ENCODE measurements around the gene SIX4.
A peak's percentile ranks its signal among the peaks of the same experiment; 100 is the strongest.

Gene SIX4

DNA sequence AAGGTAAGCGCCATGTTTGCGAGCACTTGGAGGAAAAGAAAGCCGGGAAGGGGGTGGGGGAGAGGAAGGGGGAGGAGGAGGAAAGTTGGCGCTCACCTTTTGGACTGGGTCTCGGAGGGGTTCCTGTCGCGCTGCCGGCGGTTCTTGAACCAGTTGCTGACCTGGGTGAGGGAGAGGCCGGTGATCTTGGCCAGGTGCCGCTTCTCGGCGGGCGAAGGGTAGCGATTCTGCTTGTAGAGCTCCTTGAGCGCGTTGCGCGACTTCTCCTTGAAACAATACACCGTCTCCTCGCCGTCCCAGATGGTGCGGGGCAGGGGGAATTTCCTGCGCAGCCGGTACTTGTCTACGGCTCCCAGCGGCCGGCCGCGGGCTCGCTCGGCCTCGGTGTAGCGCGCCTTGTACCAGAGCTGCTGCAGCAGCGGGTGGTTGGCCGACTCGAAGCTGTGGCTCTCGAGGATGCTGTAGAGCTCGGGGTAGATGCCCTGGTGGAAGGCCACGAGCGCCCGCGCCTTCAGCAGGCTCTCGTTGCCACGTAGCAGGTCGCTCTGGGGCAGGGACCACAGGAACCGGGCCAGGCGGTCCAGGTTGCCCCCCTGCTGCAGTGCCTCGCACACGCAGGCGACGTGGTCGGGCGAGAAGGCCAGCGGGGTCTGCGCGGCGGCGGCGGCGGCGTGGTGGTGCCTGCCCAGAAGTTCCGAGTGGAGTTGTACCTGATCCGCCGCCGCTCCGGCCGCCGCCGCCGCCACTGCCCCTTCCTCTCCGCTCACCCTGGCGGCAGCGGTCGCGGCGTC is 840 bp downstream of the SIX4 start:
- H3K36me3 Mint-ChIP-seq (ENCODE audit: low read depth), result peaks cover 8% of the 10 kb centered on the region
- TF ChIP-seq, protein P1, sequence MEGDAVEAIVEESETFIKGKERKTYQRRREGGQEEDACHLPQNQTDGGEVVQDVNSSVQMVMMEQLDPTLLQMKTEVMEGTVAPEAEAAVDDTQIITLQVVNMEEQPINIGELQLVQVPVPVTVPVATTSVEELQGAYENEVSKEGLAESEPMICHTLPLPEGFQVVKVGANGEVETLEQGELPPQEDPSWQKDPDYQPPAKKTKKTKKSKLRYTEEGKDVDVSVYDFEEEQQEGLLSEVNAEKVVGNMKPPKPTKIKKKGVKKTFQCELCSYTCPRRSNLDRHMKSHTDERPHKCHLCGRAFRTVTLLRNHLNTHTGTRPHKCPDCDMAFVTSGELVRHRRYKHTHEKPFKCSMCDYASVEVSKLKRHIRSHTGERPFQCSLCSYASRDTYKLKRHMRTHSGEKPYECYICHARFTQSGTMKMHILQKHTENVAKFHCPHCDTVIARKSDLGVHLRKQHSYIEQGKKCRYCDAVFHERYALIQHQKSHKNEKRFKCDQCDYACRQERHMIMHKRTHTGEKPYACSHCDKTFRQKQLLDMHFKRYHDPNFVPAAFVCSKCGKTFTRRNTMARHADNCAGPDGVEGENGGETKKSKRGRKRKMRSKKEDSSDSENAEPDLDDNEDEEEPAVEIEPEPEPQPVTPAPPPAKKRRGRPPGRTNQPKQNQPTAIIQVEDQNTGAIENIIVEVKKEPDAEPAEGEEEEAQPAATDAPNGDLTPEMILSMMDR (IDR thresholded peaks at IDR 0.05; ENCODE audit: unreplicated experiment in 3 of 3), result no peak
- peak overlapping the region; percentile 90 to 99 (median 95) for H3K4me3 Mint-ChIP-seq
- H3K27me3 Mint-ChIP-seq (ENCODE audit: low read depth), result peaks cover 21% of the 10 kb centered on the region
- H3K9me3 Mint-ChIP-seq, result no peaks in the 10 kb centered on the region
- H3K27ac Mint-ChIP-seq, result peak overlapping the region; percentile 89 to 97 (median 95)
- H3K4me1 Mint-ChIP-seq, result peaks cover 37% of the 10 kb centered on the region

DNA sequence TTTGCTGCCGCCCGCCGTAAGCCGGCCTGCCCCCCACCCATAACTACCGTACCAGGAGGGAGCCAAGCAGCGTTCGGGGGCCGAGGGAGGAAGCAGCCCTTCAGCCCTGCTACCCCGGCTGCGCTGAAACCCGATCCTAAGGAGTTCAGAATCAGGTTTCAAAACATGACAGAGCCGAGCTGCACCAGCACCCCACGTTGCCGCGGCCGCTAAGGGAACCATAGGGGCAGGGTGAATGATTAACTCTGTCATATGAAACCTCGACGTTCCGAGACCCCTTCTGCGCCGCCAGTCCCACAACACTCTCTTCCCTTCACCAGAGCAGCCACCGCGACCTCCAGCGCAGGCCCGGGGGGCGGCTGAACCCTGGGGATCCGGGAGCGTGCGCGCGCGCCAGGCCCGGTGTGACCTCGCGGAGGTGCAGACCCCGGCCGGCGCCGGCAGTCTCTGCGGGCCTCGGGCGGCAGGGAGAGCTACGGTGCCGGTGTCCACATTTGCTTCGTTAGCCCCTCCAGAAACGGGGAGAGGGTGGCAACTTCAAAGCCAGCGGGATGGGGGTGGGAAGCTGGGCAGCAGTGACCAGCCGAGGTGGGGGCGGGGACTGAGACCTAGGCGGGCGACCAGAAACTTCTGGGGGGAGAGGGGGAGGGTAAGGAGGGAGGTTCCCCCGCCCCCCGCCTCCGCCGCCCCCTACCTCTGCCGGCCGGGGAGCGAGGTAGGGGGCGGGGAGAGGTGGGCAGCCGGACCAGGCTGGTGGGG is 1.6 kb downstream of the SIX4 start:
- TF ChIP-seq, protein P1 (IDR thresholded peaks at IDR 0.05; ENCODE audit: unreplicated experiment in 3 of 3), result no peak
- peaks cover 11% of the 10 kb centered on the region for H3K36me3 Mint-ChIP-seq (ENCODE audit: low read depth)
- peaks cover 15% of the 10 kb centered on the region for H3K27me3 Mint-ChIP-seq (ENCODE audit: low read depth)
- H3K27ac Mint-ChIP-seq, result peak overlapping the region; percentile 86 to 95 (median 89)
- H3K9me3 Mint-ChIP-seq, result no peaks in the 10 kb centered on the region
- peak overlapping the region; percentile 90 to 99 (median 95) for H3K4me3 Mint-ChIP-seq
- H3K4me1 Mint-ChIP-seq, result peaks cover 40% of the 10 kb centered on the region

DNA sequence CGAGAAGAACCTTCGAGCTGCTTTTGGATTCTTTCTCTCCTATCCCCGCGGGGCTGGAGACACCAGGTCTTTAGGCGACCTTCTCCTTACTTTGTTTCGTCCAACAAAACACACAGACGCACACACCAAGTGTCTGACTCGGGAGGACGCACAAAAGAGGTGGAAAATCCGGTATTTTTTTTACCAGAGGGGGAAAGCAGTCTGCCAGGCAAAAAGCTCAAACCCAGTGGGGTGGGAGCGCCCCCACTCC is 2.1 kb downstream of the SIX4 start:
- Mint-ChIP-seq H3K27me3 (ENCODE audit: low read depth) (peaks cover 15% of the 10 kb centered on the region), H3K27ac (peak overlapping the region; percentile 86 to 95 (median 89)), H3K36me3 (ENCODE audit: low read depth) (peaks cover 11% of the 10 kb centered on the region), H3K4me1 (peaks cover 37% of the 10 kb centered on the region), H3K9me3 (no peaks in the 10 kb centered on the region), H3K4me3 (peak overlapping the region; percentile 90 to 99 (median 95))
- TF ChIP-seq, protein P1 (IDR thresholded peaks at IDR 0.05; ENCODE audit: unreplicated experiment in 3 of 3), result no peak

DNA sequence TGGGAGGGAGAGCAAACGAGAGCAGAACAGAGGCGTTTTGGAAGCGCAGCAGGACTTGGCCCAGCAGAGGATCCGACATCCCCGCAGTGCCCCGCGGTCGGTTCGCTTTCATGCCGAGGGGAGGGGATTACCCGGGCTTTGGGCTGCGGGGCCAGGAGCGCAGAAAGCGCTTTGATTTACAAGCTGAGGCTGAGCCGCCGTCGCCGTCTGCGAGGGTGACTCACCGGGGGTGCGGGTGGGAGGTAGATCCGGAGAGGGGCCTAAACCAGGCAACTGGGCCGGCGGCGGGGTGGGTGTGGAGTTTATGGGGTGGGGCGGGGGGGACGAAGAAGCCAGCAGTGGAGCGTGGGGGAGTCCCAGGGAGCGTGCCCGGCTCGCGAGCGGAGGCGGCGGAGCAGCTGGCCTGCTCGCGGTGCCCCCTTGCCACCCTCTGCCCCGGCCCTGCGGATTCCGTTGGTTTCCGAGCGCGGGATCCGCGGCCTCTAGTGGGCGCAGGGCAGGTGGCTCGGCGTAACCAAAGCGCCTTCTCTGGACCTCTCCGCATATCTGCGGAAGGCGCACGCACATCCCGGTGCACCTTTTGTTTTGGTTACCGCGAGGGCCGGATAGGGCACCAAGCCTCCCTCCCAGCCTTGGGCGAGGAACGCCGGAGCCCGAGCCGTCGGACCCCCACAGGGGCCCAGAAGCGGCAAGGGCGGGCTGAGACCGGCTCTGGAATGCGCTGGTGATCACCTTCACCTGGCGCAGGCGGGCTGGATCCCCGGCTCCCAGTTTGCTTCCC is 2.6 kb downstream of the SIX4 start:
- Mint-ChIP-seq H3K27ac (peak overlapping the region; percentile 86 to 95 (median 89)), H3K36me3 (ENCODE audit: low read depth) (peaks cover 11% of the 10 kb centered on the region), H3K4me3 (peak overlapping the region; percentile 90 to 99 (median 95)), H3K9me3 (no peaks in the 10 kb centered on the region), H3K4me1 (peaks cover 33% of the 10 kb centered on the region), H3K27me3 (ENCODE audit: low read depth) (peaks cover 15% of the 10 kb centered on the region)
- TF ChIP-seq, protein P1 (IDR thresholded peaks at IDR 0.05; ENCODE audit: unreplicated experiment in 3 of 3), result peak; percentile 22 to 36 (median 26)

DNA sequence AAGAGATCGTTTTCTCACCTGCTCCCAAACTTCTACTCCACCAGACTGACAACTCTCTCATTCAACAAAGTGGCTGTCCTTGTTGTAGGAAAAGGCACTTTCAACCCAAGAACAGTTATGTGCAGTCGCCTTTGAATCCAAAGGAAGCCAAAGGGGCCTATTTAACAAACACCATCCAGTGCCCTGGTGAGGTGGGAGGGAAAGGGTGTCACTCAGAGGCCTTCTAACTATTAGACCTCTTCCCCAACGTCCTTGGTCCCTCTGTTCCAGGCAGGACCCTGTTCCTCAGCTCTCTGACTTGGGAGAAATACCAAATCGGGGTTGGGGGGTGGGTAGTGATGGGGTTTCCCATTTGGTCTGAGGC is 3.2 kb downstream of the SIX4 start:
- H3K4me1 Mint-ChIP-seq, result peaks cover 33% of the 10 kb centered on the region

More for the DNA sequence above, 3.2 kb downstream of the SIX4 start:
- Mint-ChIP-seq H3K27ac (peak overlapping the region; percentile 44 to 76 (median 65)), H3K36me3 (ENCODE audit: low read depth) (peaks cover 11% of the 10 kb centered on the region), H3K27me3 (ENCODE audit: low read depth) (peaks cover 15% of the 10 kb centered on the region), H3K4me3 (peak overlapping the region; percentile 90 to 99 (median 95)), H3K9me3 (no peaks in the 10 kb centered on the region)
- TF ChIP-seq, protein P1 (IDR thresholded peaks at IDR 0.05; ENCODE audit: unreplicated experiment in 3 of 3), result no peak
